PC-3 (cell line): ENCODE measurements around the gene ELOVL2. TPM values are rescaled to one million over a fixed set of nuclear protein-coding genes. Genes with fewer than 3 reads are reported as not detected.

ENCODE experiments used
- ATAC-seq: fragments of 200-7000 bp; cut with Tn5 transposase; 2 replicates; pipeline ENCODE4 v1.9.1; 2020; ENCODE audit warnings: mild to moderate bottlenecking, moderate library complexity
- BruUV-seq: library from RNA; stranded (reverse); fragments of 400-500 nt; replicated peaks from 2 replicates; lab custom pipeline; 2021; lab: Mats Ljungman, UMichigan
- CTCF ChIA-PET: fragments of 300-600 bp; sonication (Branson Sonifier 250); formaldehyde crosslinking; loops from one replicate; lab custom pipeline; 2022; ENCODE audit warnings: antibody characterized with exemption; lab: Charles Lee
- POLR2A ChIA-PET: fragments of 300-600 bp; sonication (Branson Sonifier 250); formaldehyde crosslinking; loops from one replicate; lab custom pipeline; 2022; ENCODE audit warnings: antibody characterized with exemption; ENCODE audit not compliant: unreplicated experiment; lab: Charles Lee
- DNase-seq: peaks from one replicate; pipeline ENCODE4 v3.0.0-alpha.2; 2015
- H2AFZ ChIP-seq: fragments of 300-600 bp; sonication (generic); 2 replicates; pipeline ENCODE4 v1.6.0; 2016; ENCODE audit warnings: antibody characterized with exemption, low read length
- H3F3A ChIP-seq: fragments of 300-600 bp; sonication (generic); one replicate; pipeline ENCODE4 v1.6.0; 2017; ENCODE audit warnings: antibody characterized with exemption, low read length, control low read depth, mild to moderate bottlenecking; ENCODE audit not compliant: unreplicated experiment
- H3K27ac ChIP-seq: fragments of 300-600 bp; sonication (generic); 2 replicates; pipeline ENCODE4 v1.5.1; 2016; ENCODE audit warnings: mild to moderate bottlenecking, low read length
- H3K27me3 ChIP-seq: fragments of 300-600 bp; sonication (generic); 2 replicates; pipeline ENCODE4 v1.6.1; 2016; ENCODE audit warnings: low read length, mixed read lengths
- H3K36me3 ChIP-seq: fragments of 300-600 bp; sonication (generic); 2 replicates; pipeline ENCODE4 v1.6.1; 2016; ENCODE audit warnings: low read depth, mixed run types, low read length, mixed read lengths
- H3K4me1 ChIP-seq: fragments of 300-600 bp; sonication (generic); 2 replicates; pipeline ENCODE4 v1.5.1; 2016; ENCODE audit warnings: low read length; ENCODE audit not compliant: insufficient read depth
- H3K4me2 ChIP-seq: fragments of 300-600 bp; sonication (generic); 2 replicates; pipeline ENCODE4 v1.6.0; 2016; ENCODE audit warnings: low read length
- H3K4me3 ChIP-seq: fragments of 300-600 bp; sonication (generic); 2 replicates; pipeline ENCODE4 v1.5.1; 2016; ENCODE audit warnings: mild to moderate bottlenecking, low read length, mixed read lengths
- H3K79me2 ChIP-seq: fragments of 300-600 bp; sonication (generic); 2 replicates; pipeline ENCODE4 v1.6.1; 2017; ENCODE audit warnings: low read length, mixed read lengths
- H3K9ac ChIP-seq: fragments of 300-600 bp; sonication (generic); 2 replicates; pipeline ENCODE4 v1.6.0; 2016; ENCODE audit warnings: mild to moderate bottlenecking, low read length
- H3K9me2 ChIP-seq: fragments of 300-600 bp; sonication (generic); replicated peaks from 2 replicates; pipeline ENCODE4 v1.6.1; 2016; ENCODE audit warnings: mixed run types, low read length, mixed read lengths
- H3K9me3 ChIP-seq: fragments of 300-600 bp; sonication (generic); 2 replicates; pipeline ENCODE4 v1.6.1; 2016; ENCODE audit warnings: low read length, mixed read lengths
- H4K20me1 ChIP-seq: fragments of 300-600 bp; sonication (generic); 2 replicates; pipeline ENCODE4 v1.6.1; 2016; ENCODE audit warnings: low read length, mixed read lengths
- EZH2 ChIP-seq: fragments of 300-600 bp; sonication (generic); IDR thresholded peaks from one replicate; pipeline ENCODE4 v1.6.1; 2017; ENCODE audit warnings: antibody characterized with exemption, mild to moderate bottlenecking, low read length; ENCODE audit not compliant: unreplicated experiment
- EZH2phosphoT487 ChIP-seq: fragments of 300-600 bp; sonication (generic); IDR thresholded peaks from 2 replicates; pipeline ENCODE4 v1.6.1; 2018; ENCODE audit warnings: mild to moderate bottlenecking, antibody characterized with exemption, low read length, borderline replicate concordance
- intact Hi-C: fragments of 100-400 bp; cut with micrococcal nuclease; formaldehyde crosslinking; loops from 2 replicates; pipeline ENCODE4 v1.9.0; 2023
- total RNA-seq: library from RNA; depleted of rRNA; stranded (reverse); fragments of >200 nt; gene quantifications from 2 replicates; pipeline ENCODE4 v1.2.3, GENCODE V29; 2014
- TF ChIP-seq, protein P1 (sequence below): fragments of 300-600 bp; sonication (generic); conservative IDR thresholded peaks from 2 replicates; pipeline ENCODE4 v1.5.1; 2017; ENCODE audit warnings: antibody characterized with exemption, low read depth, mild to moderate bottlenecking, low read length

The ELOVL2 gene
- total RNA-seq, 1 experiment from 2014 or later: 0.91 TPM

DNA sequence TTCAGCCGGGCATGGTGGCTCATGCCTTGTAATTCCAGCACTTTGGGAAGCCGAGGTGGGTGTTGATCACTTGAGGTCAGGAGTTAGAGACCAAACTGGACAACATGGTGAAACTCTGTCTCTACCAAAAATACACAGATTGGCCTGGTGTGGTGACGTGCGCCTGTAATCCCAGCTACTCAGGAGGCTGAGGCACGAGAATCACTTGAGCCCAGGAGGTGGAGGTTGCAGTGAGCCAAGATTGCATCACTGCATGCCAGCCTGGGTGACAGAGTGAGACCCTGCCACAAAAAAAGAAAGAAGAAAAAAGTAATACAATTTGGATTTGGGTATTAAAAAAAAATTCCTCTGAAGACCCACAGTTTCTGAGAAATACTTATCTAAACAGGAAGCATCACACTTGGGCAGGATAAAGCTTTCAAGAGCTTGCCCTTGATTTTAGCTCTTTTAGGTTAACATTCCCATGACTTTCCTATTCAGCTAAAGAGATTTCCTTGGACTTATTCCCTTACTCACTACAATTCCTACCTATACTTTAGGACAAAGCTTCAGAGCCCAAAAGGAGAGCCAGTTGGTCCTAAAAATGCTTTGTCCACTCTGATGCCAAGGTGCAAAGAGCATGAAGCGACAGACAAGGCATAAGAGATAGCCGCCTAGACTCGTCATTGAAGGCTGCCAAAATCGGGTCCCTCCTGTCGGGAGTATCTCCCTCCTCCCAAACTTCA is 1.9 kb downstream of the ELOVL2 start:
- no peaks in the 10 kb centered on the region for H3K9me2 ChIP-seq
- H3K36me3 ChIP-seq: no peaks in the 10 kb centered on the region
- BruUV-seq: no TSS peak
- H3K9ac ChIP-seq: no peak overlapping the region
- no peak overlapping the region for H3K27ac ChIP-seq
- ChIA-PET CTCF (no interaction called here), POLR2A (no interaction called here)
- H2AFZ ChIP-seq: no peak overlapping the region
- H3K27me3 ChIP-seq: peaks cover 35% of the 10 kb centered on the region
- H3F3A ChIP-seq: no peaks in the 10 kb centered on the region
- DNase-seq (no peak), ATAC-seq (no peak)
- intact Hi-C loops: no loop called here
- H3K4me2 ChIP-seq: no peak overlapping the region
- no peak overlapping the region for H3K4me3 ChIP-seq
- H3K9me3 ChIP-seq: no peaks in the 10 kb centered on the region
- no peaks in the 10 kb centered on the region for H4K20me1 ChIP-seq
- peaks cover 5% of the 10 kb centered on the region; the same call in 1 of the 2 replicates for H3K4me1 ChIP-seq
- TF ChIP-seq EZH2phosphoT487 (no peak), EZH2 (no peak)
- TF ChIP-seq, protein P1, sequence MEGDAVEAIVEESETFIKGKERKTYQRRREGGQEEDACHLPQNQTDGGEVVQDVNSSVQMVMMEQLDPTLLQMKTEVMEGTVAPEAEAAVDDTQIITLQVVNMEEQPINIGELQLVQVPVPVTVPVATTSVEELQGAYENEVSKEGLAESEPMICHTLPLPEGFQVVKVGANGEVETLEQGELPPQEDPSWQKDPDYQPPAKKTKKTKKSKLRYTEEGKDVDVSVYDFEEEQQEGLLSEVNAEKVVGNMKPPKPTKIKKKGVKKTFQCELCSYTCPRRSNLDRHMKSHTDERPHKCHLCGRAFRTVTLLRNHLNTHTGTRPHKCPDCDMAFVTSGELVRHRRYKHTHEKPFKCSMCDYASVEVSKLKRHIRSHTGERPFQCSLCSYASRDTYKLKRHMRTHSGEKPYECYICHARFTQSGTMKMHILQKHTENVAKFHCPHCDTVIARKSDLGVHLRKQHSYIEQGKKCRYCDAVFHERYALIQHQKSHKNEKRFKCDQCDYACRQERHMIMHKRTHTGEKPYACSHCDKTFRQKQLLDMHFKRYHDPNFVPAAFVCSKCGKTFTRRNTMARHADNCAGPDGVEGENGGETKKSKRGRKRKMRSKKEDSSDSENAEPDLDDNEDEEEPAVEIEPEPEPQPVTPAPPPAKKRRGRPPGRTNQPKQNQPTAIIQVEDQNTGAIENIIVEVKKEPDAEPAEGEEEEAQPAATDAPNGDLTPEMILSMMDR: no peak
- H3K79me2 ChIP-seq: no peaks in the 10 kb centered on the region

DNA sequence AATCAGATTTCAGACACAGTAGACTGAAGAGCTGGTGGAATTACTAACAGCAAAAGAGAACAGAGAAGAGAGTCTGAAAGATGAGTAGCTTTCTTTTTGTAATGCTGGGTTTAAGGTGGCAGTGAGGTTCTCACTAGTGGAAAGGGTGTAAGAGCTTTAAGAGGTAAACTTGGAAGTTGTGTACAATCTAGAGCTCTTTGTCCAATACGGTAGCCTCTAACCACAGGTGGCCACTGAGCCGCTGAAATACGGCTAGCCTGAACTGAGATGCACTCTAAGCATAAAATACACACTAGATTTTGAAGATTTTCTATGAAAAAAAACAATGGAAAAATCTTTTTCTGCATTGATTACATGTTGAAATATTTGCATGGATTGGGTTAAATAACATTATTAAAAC is 4.0 kb downstream of the ELOVL2 start:
- no peak for DNase-seq

More for the DNA sequence above, 4.0 kb downstream of the ELOVL2 start:
- no peaks in the 10 kb centered on the region for H3K79me2 ChIP-seq
- H4K20me1 ChIP-seq: no peaks in the 10 kb centered on the region
- H3K27me3 ChIP-seq: peaks cover 28% of the 10 kb centered on the region
- H3K4me1 ChIP-seq: peaks cover 5% of the 10 kb centered on the region; the same call in 1 of the 2 replicates
- ATAC-seq: no peak
- no peaks in the 10 kb centered on the region for H3F3A ChIP-seq
- no TSS peak for BruUV-seq
- no peak overlapping the region for H3K4me3 ChIP-seq
- H3K36me3 ChIP-seq: no peaks in the 10 kb centered on the region
- TF ChIP-seq, protein P1: no peak
- TF ChIP-seq EZH2phosphoT487: no peak
- no peak for TF ChIP-seq EZH2
- intact Hi-C loops: no loop called here
- no peaks in the 10 kb centered on the region for H3K9me3 ChIP-seq
- H3K9me2 ChIP-seq: no peaks in the 10 kb centered on the region
- no peak overlapping the region for H3K27ac ChIP-seq
- H3K9ac ChIP-seq: no peak overlapping the region
- no peak overlapping the region for H3K4me2 ChIP-seq
- CTCF ChIA-PET: no interaction called here
- H2AFZ ChIP-seq: no peak overlapping the region
- POLR2A ChIA-PET: no interaction called here
